GM19240 (cell line): ENCODE data around the gene NRARP.
A peak's percentile ranks its signal among the peaks of the same experiment; 100 is the strongest.
"Not testable (repeated sequence)": the region's sequence is repeated elsewhere in the genome, so short reads cannot be mapped to it uniquely, and the experiment has no call there.

Experiments used
- DNase-seq: peaks from one replicate; pipeline ENCODE4 v3.0.0; 2011; ENCODE audit warnings: low spot score; ENCODE audit not compliant: insufficient read length

Gene NRARP

DNA sequence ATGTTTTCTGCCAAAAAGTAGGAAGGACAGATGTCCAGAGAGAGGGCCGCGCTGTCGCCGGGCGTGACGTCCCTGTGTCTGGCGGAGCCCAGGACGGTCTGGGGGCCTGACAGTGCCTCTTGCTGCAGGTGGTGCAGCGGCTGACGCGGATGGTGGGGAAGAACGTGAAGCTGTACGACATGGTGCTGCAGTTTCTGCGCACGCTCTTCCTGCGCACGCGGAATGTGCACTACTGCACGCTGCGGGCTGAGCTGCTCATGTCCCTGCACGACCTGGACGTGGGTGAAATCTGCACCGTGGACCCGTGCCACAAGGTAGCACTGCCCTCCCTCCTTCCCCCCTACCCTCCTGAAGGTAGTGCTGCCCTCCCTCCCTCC is 39.2 kb downstream of the NRARP start:
- DNase-seq, result no peak

DNA sequence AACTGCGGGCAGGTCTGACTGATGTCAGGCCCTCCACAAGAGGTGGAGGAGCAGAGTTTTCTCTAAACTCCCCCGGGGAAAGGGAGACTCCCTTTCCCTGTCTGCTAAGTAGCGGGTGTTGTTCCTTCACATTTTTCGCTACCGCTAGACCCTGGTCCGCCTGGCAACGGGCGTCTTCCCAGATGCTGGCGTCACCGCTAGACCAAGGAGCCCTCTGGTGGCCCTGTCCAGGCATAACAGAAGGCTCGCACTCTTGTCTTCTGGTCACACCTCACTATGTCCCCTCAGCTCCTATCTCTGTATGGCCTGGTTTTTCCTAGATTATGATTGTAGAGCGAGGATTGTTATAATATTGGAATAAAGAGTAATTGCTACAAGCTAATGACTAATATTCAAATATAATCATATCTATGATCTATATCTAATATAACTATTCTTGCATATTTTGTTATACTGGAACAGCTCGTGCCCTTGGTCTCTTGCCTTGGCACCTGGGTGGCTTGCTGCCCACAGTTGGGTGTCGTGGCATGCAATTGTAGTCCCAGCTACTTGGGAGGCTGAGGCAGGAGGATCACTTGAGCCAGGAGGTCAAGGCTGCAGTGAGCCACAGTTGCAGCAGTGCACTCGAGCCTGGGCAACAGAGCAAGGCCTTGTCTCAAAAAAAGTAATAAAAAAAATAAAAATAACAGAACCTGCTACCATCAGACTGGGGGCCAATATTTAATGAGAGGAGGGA is 39.7 kb downstream of the NRARP start:
- not testable (repeated sequence) for DNase-seq

DNA sequence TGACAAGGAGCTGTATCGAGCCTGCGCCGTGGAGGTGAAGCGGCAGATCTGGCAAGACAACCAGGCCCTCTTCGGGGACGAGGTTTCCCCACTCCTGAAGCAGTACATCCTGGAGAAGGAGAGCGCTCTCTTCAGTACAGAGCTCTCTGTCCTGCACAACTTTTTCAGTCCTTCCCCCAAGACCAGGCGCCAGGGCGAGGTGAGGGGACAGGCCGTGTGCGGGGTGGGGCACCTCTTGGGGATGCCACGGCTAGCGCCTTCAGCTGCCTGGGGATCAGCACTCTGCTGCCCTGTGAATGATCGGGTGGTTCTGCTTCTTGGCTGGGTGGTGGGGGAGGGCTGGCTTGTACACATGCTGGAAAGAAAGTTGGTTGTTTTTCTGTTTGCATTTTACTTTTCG is 45.2 kb downstream of the NRARP start:
- no peak for DNase-seq

DNA sequence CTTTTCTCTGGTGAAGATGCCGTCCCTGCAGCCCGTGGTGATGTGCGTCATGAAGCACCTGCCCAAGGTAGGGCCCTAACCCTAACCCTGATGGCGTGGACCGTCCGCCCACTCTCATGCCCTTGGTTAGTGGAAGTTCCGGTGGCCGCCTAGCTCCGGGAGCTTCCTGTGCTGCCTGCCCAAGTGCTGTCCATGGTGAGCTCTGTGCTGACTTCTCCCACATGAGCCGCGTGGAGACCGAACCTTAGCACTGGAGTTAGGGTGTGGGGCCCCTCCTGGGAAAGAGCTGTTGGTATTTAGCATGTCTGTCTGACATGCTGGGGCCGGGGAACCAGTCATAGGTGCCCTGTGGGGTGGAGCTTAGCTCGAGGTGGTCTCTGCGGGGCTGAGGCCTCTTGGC is 45.7 kb downstream of the NRARP start:
- no peak for DNase-seq

DNA sequence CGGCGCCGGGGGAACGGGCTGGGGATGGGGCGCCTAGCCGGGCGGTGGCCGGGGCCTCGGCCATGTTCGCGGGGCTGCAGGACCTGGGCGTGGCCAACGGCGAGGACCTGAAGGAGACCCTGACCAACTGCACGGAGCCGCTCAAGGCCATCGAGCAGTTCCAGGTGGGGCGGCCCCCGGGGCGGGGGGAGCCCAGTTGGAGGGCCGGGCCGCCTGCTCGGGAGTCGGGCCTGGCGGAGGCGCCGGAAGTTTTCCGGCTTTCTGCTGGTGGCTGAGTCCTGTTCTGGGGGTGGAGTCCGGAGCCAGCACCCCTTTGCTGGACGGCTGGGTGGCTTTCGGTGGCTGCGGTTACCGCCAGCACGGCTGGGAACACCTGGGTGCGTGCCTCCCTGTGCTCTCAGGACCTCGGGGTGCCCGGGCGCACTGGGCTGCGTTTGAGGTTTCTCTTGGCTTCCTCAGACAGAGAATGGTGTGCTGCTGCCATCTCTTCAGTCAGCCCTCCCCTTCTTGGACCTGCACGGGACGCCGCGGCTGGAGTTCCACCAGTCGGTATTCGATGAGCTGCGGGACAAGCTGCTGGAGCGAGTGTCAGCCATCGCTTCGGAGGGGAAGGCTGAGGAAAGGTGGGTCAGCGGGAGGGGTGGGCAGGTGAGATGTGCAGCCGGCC is 46.5 kb downstream of the NRARP start:
- DNase-seq, result no peak

DNA sequence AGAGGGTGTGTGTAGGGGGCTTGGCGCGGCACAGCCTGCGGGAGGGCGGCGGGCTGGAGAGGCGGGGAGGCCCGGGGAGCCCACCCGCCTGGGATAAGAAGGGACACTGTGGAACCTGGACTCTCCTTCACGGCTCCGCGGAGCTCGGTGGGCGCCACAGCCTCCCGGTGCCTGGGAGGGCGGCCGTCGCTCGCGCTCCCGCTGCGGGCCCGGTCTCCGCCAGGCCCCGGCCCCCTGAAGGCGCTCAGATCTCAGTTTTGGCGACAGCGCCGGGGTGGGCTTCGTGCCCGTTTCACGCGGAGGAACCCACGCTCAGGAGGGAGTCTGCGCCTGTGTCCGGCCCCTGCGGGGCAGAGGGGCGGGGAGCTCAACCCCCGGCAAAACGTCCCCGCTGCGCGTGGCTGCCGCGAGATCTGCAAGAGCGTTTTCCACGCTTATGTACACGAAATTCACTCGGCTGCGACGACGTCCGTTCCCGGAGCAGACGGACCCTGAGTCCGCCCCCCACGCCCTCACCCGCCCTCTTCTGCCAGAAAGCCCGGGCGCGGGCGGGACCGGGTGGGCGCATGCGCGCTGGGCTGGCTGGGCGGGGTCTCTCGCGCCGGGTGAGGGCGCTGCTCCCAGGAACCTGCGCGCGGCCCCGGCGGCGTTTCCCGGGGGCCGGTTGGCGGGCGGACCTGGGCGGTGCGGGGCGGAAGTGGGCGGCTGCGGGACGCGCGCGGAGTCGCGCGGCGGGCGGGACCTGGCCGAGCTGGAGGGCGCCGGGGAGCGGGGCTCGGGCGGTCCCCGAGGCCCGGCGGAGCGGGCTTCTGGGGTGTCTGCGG is 47.2 kb downstream of the NRARP start, which contains the start of gene NELFB:
Gene NELFB (plus strand): TSS at position 704 of the 824 bp plus-strand sequence.
- DNase-seq, result peak; percentile 98

DNA sequence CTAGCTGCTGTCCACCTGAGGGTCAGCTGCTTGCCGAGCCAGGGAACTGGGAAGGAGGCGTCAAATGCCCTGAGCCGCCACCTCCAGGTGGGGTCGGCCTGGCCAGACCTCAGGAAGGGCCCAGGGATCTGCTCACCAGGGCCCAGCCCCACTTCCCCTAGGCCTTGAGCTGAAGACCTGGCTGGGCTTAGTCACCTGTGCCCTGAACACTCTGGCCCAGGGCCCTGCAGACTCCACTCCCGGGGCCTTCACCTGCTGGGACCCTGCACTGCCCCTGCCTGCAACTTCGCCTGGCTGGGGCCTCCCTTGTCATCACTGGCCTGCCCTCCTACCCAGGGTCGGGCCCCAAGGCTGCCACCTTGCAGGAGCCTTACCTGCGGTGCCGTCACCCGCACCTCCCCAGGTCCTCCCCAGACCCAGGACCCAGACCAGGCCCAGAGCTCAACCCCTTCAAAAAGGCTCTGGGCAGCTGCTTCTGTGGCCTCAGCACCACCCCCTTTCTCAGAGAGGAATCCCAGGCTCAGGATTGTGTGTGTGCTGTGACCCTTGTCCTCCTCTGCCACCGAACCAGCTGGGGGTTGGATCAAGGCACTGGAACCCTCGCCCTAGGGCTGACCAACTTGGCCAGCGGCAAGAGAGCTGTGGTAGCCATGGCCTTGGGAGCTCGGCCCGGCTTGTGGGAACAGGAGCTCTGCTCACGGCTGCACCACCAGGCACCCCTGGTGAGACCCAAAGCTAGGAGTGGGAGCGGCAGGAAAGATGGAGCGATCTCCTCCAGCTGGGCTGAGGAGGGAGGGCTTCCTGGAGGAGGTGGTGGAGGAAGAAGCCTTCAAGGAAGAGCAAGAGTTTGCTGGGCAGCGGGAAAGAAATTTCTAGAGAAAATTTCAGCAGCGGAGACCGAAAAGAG is 48.1 kb downstream of the NRARP start:
- no peak for DNase-seq

DNA sequence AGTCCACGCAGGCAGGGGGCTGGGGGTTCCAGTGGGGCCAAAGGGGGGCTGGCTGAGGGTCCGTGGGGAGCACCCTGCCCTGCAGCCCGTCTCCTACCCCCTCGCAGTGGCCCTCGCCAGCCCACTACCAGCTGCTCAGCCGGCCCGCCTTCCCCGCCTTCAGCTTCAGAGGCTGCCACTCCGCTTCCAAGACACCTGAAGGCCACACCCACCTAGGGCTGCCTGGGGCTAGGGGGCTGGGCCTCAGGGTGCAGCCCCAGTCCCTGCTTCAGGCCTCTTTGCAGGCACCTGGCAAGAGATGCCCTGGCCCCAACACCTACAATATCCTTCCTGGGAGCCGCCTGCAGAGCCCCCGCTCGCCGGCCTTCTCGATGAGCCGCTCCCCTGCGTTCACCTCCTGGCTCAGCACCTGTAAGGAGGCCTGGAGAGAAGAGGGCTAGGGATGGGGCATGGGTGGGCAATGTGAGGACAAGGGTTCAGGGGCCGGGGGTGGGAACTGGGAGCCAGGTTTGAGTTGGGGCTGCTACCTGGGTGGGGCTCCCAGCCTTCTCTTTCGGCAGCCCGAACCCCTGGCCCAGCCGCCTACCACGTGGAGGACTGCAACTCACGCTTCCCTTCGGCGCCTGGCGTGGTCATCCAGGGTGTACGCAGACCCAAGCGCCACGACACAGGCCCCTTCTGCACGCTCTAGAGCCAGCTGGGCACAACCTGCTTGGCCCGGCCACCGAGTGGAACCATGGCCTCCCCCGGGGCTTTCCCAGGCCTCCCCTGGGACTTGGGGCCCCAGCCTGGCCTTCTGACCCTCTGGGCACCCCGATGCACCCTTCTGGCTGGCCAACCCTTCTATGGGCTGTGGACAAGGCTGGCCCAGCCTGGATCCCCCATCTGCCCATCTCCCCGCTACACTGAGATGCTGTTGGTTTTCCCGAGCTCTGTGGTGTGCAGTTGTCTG is 49.2 kb downstream of the NRARP start:
- DNase-seq, result no peak

DNA sequence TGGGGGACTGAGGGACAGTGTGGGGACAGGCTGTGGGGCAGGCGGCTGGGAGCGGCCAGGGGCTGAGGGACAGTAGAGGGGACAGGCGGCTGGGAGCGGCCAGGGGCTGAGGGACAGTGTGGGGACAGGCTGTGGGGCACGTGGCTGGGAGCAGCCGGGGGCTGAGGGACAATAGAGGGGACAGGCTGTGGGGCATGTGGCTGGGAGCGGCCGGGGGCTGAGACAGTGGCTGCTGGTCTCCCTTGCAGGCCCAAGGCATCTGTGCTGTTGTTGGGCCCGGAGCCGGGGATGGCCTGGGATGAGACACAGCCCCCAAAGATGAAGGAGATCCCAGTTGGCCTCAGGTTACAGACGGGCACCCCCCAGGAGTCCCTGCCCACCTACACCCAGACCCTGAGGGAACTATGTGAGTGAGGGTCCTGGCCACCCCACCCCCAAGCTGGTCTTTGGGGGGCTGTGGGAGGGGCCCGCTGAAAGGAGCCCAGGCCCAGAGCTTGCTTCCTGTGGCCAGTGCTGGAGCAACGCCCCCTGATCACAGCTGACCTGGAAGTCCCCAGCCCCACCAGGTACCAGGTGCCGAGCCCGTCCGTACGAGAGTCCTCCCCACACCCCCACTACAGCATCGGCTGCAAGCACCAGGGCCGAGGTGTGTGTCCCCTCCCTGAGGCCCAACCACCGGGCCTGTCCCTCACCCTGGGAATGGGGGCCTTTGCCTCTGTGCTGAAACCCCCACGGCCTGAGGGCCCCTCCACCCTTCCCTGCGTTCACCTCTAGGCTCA is 50.4 kb downstream of the NRARP start:
- no peak for DNase-seq

DNA sequence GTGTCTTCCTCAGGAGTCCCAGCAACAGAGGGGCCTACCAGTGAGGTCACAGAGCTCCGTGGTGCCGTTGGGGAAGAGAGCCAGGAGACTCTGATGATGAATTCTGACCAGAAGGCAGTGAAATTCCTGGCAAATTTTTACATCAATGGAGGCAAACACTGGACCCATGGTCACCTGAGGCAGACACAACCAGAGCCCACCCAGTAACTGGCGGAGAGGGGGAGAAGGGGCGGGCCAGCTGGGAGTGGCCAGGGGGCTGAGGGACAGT is 50.9 kb downstream of the NRARP start, which contains the start of gene STPG3:
Gene STPG3 (plus strand): TSS at position 93 of the 268 bp plus-strand sequence. CDS start 1 bp downstream, at position 94.
- no peak for DNase-seq

DNA sequence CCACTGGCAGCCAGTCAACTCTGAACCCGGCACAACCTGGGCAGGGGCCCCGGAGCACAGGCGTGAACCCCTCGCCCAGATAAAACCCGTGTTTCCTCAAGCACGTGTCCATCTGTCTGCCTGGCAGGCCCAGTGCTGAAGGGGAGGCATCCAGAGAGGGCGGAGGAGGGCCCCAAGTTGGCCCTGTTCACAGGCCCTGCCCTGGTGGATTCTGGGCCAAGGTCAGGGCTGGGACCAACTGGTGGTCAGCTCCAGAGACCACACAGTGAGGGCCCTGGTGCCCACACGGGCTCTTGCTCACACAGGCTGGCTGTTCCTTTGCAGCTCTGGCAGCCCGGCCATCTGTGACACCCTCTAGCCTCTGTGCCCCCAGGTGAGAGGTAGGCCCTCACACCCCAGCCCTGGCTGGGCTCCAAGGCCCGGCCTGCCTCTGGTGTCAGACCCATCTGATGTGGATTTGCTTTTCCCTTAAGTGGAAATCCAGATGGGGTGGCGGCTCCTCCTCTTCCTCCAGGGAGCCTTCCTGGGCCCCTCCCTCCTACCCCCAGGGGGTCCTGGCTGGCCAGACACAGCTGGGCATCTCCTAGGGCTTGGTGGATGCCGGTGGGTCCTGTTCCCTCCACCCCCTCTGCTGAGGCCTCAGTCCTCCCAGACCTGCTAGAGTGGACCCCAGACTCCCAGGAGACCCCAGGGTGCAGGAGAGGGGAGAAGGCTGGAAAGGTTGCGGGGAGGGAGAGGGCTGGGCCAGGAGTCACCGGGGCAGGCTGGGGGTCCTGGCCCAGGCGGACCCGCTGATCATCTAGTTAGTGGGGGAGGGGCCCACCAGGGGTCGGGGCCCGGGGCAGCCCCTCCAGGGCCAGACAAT is 51.5 kb downstream of the NRARP start:
- DNase-seq, result no peak
